SKM-1 (cell line): ENCODE data around the gene ZNF629.

Experiments
- DNase-seq: peaks from one replicate; lab custom pipeline; 2025; ENCODE audit not compliant: unreplicated experiment; lab: John Stamatoyannopoulos, UW

ZNF629 gene

GRCh38 chr16:30748634-30749445 lies 38.2 kb downstream of the ZNF629 start:
- no peak for DNase-seq

GRCh38 chr16:30747799-30748633 lies 39.0 kb downstream of the ZNF629 start, which contains the start of gene PHKG2:
TSS of gene PHKG2 (plus strand) at chr16:30748425. CDS start at chr16:30748821, 396 bp downstream.
- DNase-seq, result peak; percentile 95

GRCh38 chr16:30747331-30747730 lies 39.7 kb downstream of the ZNF629 start:
- DNase-seq, result no peak

GRCh38 chr16:30746638-30747175 lies 40.3 kb downstream of the ZNF629 start:
- no peak for DNase-seq

GRCh38 chr16:30745082-30745481 lies 41.9 kb downstream of the ZNF629 start:
- DNase-seq, result no peak

GRCh38 chr16:30744183-30744582 lies 42.8 kb downstream of the ZNF629 start:
- no peak for DNase-seq

- no peak for DNase-seq
Observed at GRCh38 chr16:30743716-30744115, 43.3 kb downstream of the ZNF629 start.

GRCh38 chr16:30741461-30741914 lies 45.5 kb downstream of the ZNF629 start:
- no peak for DNase-seq

- no peak for DNase-seq
Observed at GRCh38 chr16:30740364-30741251, 46.4 kb downstream of the ZNF629 start.

GRCh38 chr16:30738984-30739951 lies 47.7 kb downstream of the ZNF629 start:
- no peak for DNase-seq

- DNase-seq, result no peak
Observed at GRCh38 chr16:30737794-30738648, 49.0 kb downstream of the ZNF629 start.

GRCh38 chr16:30736995-30737793 lies 49.8 kb downstream of the ZNF629 start:
- DNase-seq, result no peak

- no peak for DNase-seq
Observed at GRCh38 chr16:30731411-30731810, 55.6 kb downstream of the ZNF629 start.

- DNase-seq, result no peak
Observed at GRCh38 chr16:30728899-30729672, 57.9 kb downstream of the ZNF629 start.
